ENCODE data around the gene ATG101. TPM values are rescaled to one million over a fixed set of nuclear protein-coding genes. Genes with fewer than 3 reads are reported as not detected.
A peak's percentile ranks its signal among the peaks of the same experiment; 100 is the strongest.

ATG101 gene
- total RNA-seq, 1 donor from 2014 or later, result 181 TPM

DNA sequence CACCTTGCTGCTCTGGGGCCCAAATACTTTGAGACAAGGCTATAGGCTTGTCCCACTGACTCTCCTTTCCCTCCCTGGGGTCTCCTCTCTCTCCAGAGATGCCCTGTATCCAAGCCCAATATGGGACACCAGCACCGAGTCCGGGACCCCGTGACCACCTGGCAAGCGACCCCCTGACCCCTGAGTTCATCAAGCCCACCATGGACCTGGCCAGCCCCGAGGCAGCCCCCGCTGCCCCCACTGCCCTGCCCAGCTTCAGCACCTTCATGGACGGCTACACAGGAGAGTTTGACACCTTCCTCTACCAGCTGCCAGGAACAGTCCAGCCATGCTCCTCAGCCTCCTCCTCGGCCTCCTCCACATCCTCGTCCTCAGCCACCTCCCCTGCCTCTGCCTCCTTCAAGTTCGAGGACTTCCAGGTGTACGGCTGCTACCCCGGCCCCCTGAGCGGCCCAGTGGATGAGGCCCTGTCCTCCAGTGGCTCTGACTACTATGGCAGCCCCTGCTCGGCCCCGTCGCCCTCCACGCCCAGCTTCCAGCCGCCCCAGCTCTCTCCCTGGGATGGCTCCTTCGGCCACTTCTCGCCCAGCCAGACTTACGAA, 15.4 kb upstream of the ATG101 start:
- TF ChIP-seq, protein P1, sequence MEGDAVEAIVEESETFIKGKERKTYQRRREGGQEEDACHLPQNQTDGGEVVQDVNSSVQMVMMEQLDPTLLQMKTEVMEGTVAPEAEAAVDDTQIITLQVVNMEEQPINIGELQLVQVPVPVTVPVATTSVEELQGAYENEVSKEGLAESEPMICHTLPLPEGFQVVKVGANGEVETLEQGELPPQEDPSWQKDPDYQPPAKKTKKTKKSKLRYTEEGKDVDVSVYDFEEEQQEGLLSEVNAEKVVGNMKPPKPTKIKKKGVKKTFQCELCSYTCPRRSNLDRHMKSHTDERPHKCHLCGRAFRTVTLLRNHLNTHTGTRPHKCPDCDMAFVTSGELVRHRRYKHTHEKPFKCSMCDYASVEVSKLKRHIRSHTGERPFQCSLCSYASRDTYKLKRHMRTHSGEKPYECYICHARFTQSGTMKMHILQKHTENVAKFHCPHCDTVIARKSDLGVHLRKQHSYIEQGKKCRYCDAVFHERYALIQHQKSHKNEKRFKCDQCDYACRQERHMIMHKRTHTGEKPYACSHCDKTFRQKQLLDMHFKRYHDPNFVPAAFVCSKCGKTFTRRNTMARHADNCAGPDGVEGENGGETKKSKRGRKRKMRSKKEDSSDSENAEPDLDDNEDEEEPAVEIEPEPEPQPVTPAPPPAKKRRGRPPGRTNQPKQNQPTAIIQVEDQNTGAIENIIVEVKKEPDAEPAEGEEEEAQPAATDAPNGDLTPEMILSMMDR (IDR thresholded peaks at IDR 0.05; ENCODE audit: insufficient read depth, low read length, severe bottlenecking), result no peak
- Histone ChIP-seq H3K27me3 (ENCODE audit: control insufficient read depth, insufficient read depth, low read length) (no peaks in the 10 kb centered on the region), H3K36me3 (ENCODE audit: control insufficient read depth, insufficient read depth, low read length) (no peaks in the 10 kb centered on the region), H3K4me3 (ENCODE audit: low read depth, low read length) (no peak overlapping the region)
- DNase-seq (ENCODE audit: low read depth) (no peak), FAIRE-seq (no peak)

DNA sequence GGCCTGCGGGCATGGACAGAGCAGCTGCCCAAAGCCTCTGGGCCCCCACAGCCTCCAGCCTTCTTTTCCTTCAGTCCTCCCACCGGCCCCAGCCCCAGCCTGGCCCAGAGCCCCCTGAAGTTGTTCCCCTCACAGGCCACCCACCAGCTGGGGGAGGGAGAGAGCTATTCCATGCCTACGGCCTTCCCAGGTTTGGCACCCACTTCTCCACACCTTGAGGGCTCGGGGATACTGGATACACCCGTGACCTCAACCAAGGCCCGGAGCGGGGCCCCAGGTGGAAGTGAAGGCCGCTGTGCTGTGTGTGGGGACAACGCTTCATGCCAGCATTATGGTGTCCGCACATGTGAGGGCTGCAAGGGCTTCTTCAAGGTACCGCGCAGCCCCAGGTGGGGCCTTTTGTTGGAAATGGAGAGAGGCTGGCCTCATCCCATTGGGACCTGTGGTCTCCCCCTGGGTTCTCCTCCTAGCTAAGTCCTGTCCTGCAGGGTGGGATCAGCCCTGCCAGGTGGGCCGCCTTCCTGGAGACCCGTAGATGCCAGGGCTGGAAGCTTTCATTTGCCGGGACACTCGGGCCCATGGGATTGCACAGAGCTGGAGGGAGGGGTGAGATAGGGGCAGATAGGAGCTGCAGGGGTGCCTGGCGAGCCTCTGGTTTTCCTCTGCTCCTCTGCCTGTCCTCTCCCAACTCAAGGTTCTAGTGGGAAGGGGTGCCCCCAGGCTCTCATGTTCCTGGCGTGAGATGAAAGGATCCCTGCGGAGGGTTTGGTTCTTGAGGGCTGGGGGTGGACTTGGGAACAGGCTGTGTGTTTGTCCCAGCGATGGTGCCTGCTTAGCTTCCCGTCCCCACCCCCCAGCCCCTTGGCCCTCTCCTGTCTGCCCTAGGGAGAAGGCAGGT, 14.7 kb upstream of the ATG101 start:
- Histone ChIP-seq H3K4me3 (ENCODE audit: low read depth, low read length) (no peak overlapping the region), H3K27me3 (ENCODE audit: control insufficient read depth, insufficient read depth, low read length) (no peaks in the 10 kb centered on the region), H3K36me3 (ENCODE audit: control insufficient read depth, insufficient read depth, low read length) (no peaks in the 10 kb centered on the region)
- DNase-seq (ENCODE audit: low read depth) (no peak), FAIRE-seq (no peak)
- TF ChIP-seq, protein P1 (IDR thresholded peaks at IDR 0.05; ENCODE audit: insufficient read depth, low read length, severe bottlenecking), result no peak

DNA sequence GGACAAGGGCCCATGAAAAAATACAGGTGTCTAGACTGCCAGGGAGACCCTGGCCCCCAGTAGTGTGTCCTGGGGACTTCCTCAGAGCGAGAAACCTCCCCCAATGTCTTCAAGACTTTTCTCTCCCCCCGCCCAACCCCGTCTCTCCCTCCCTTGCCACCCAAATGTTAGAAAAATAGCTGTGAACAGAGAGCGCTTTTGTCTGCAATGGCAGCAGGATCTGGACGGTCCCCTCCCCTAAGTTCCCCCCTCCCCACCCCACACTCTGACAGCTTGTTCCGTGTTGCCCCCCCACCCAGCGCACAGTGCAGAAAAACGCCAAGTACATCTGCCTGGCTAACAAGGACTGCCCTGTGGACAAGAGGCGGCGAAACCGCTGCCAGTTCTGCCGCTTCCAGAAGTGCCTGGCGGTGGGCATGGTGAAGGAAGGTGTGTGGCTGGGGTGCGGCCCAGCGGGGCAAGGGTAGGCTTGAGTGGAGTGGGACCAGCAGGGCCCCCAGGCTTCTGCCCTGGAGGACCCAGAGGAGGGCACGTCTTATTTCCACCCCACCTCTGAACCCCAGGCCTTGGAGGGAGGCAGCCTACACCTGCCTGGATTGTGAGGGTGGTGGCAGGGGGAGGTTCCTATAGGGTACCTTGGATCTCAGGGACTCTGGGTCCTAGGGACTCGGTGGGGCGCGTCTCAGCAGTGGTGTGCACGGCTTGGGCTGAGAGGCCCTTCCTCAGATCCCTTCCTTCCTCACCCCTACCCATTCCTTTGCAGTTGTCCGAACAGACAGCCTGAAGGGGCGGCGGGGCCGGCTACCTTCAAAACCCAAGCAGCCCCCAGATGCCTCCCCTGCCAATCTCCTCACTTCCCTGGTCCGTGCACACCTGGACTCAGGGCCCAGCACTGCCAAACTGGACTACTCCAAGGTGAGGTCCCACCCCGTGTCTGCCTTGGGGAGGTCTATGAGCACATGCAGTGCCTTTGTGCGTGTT, 13.8 kb upstream of the ATG101 start:
- no peak for FAIRE-seq
- Histone ChIP-seq H3K4me3 (ENCODE audit: low read depth, low read length) (no peak overlapping the region), H3K27me3 (ENCODE audit: control insufficient read depth, insufficient read depth, low read length) (no peaks in the 10 kb centered on the region), H3K36me3 (ENCODE audit: control insufficient read depth, insufficient read depth, low read length) (no peaks in the 10 kb centered on the region)
- no peak for DNase-seq (ENCODE audit: low read depth)
- TF ChIP-seq, protein P1 (IDR thresholded peaks at IDR 0.05; ENCODE audit: insufficient read depth, low read length, severe bottlenecking), result no peak

DNA sequence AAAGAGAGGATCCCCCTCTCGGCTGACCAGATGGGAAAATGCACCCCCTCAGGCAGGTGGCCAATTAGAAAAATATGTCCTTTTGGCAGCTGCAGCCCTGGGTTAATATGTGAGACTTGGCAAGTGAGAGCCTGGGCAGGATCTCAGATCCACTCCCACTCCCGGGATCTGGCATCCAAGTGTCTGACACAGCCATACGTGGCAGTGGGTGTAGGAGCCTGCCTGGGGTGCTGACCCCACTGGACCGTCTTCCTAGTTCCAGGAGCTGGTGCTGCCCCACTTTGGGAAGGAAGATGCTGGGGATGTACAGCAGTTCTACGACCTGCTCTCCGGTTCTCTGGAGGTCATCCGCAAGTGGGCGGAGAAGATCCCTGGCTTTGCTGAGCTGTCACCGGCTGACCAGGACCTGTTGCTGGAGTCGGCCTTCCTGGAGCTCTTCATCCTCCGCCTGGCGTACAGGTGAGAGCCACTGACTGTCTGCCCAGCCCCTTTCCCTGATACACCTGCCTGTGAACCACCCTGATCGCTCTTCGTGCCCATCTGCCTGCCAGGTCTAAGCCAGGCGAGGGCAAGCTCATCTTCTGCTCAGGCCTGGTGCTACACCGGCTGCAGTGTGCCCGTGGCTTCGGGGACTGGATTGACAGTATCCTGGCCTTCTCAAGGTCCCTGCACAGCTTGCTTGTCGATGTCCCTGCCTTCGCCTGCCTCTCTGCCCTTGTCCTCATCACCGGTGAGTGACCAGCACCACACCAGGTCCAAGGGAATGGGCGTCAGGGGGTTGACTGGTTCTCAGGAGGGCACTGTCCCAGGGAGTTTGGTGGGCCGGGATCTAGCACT, 12.8 kb upstream of the ATG101 start:
- FAIRE-seq, result peak; percentile 43

More for the DNA sequence above, 12.8 kb upstream of the ATG101 start:
- TF ChIP-seq, protein P1 (IDR thresholded peaks at IDR 0.05; ENCODE audit: insufficient read depth, low read length, severe bottlenecking), result no peak
- Histone ChIP-seq H3K4me3 (ENCODE audit: low read depth, low read length) (no peak overlapping the region), H3K27me3 (ENCODE audit: control insufficient read depth, insufficient read depth, low read length) (no peaks in the 10 kb centered on the region), H3K36me3 (ENCODE audit: control insufficient read depth, insufficient read depth, low read length) (no peaks in the 10 kb centered on the region)
- DNase-seq (ENCODE audit: low read depth), result no peak

Measured in bronchial epithelial cell (primary cell).